T-helper 1 cell treated with Interleukin-12 subunit alpha and Interleukin-12 subunit beta and Interleukin-4 antibody, amounts not matched to agents 30 ng/mL and 1 ng/mL, for 36 hours (primary cell): ENCODE data around the gene WHRN. TPM values are rescaled to one million over a fixed set of nuclear protein-coding genes. Genes with fewer than 3 reads are reported as not detected.

ENCODE experiments used
- intact Hi-C: fragments of 100-400 bp; cut with micrococcal nuclease; formaldehyde crosslinking; loops from one replicate; pipeline ENCODE4 v1.15.1; 2024
- total RNA-seq: library from RNA; stranded (reverse); gene quantifications from 2 replicates; pipeline ENCODE4 v1.2.3, GENCODE V29; 2022

The WHRN gene
- total RNA-seq, 1 donor from 2014 or later = 1.6 TPM

- intact Hi-C loops = no loop called here
Observed at GRCh38 chr9:114475412-114476135, 29.7 kb downstream of the WHRN start.

- intact Hi-C loops = no loop called here
Observed at GRCh38 chr9:114474425-114474824, 30.8 kb downstream of the WHRN start.

- intact Hi-C loops = no loop called here
Observed at GRCh38 chr9:114473447-114473801, 31.8 kb downstream of the WHRN start.

GRCh38 chr9:114472765-114473446 lies 32.4 kb downstream of the WHRN start:
- intact Hi-C loops = no loop called here

- intact Hi-C loops = no loop called here
Observed at GRCh38 chr9:114471157-114471556, 34.1 kb downstream of the WHRN start.

- intact Hi-C loops = no loop called here
Observed at GRCh38 chr9:114470581-114470980, 34.7 kb downstream of the WHRN start.

GRCh38 chr9:114470121-114470520 lies 35.2 kb downstream of the WHRN start:
- intact Hi-C loops = no loop called here

GRCh38 chr9:114469091-114469853 lies 36.0 kb downstream of the WHRN start:
- intact Hi-C loops = no loop called here

- intact Hi-C loops = no loop called here
Observed at GRCh38 chr9:114467910-114468309, 37.4 kb downstream of the WHRN start.

GRCh38 chr9:114467226-114467750 lies 38.0 kb downstream of the WHRN start:
- intact Hi-C loops = no loop called here

- intact Hi-C loops = no loop called here
Observed at GRCh38 chr9:114465906-114466900, 39.1 kb downstream of the WHRN start.

GRCh38 chr9:114465417-114465816 lies 39.9 kb downstream of the WHRN start:
- intact Hi-C loops = no loop called here

- intact Hi-C loops = no loop called here
Observed at GRCh38 chr9:114464281-114465051, 40.8 kb downstream of the WHRN start.

- intact Hi-C loops = no loop called here
Observed at GRCh38 chr9:114462791-114463190, 42.5 kb downstream of the WHRN start.

GRCh38 chr9:114461468-114461867 lies 43.8 kb downstream of the WHRN start:
- intact Hi-C loops = no loop called here

GRCh38 chr9:114460513-114461199 lies 44.6 kb downstream of the WHRN start:
- intact Hi-C loops = no loop called here

GRCh38 chr9:114459464-114459863 lies 45.8 kb downstream of the WHRN start:
- intact Hi-C loops = no loop called here

- intact Hi-C loops = no loop called here
Observed at GRCh38 chr9:114456929-114457328, 48.3 kb downstream of the WHRN start.

- intact Hi-C loops = no loop called here
Observed at GRCh38 chr9:114454652-114455051, 50.6 kb downstream of the WHRN start.
